HG02981 (cell line): ENCODE data around the gene NDUFAF2.
"Not testable (repeated sequence)": the region's sequence is repeated elsewhere in the genome, so short reads cannot be mapped to it uniquely, and the experiment has no call there.

Experiments used
- ATAC-seq: cut with Tn5 transposase; IDR thresholded peaks from one replicate; pipeline ENCODE4 v1.9.1; 2021; ENCODE audit warnings: mild to moderate bottlenecking, moderate library complexity; ENCODE audit not compliant: unreplicated experiment

The NDUFAF2 gene

GRCh38 chr5:60992871-60993270 is 47.9 kb downstream of the NDUFAF2 start:
- no peak for ATAC-seq

- no peak for ATAC-seq
Measured at GRCh38 chr5:60993425-60993824, 48.4 kb downstream of the NDUFAF2 start.

- ATAC-seq: no peak
Measured at GRCh38 chr5:60993875-60994571, 49.0 kb downstream of the NDUFAF2 start.

GRCh38 chr5:60996368-60996767 is 51.4 kb downstream of the NDUFAF2 start:
- no peak for ATAC-seq

- ATAC-seq: no peak
Measured at GRCh38 chr5:60997721-60998120, 52.7 kb downstream of the NDUFAF2 start.

GRCh38 chr5:61000887-61001286 is 55.9 kb downstream of the NDUFAF2 start:
- no peak for ATAC-seq

- no peak for ATAC-seq
Measured at GRCh38 chr5:61001647-61002046, 56.6 kb downstream of the NDUFAF2 start.

GRCh38 chr5:61002611-61003355 is 57.8 kb downstream of the NDUFAF2 start:
- no peak for ATAC-seq

- no peak for ATAC-seq
Measured at GRCh38 chr5:61004448-61004847, 59.4 kb downstream of the NDUFAF2 start.

- no peak for ATAC-seq
Measured at GRCh38 chr5:61009907-61010306, 64.9 kb downstream of the NDUFAF2 start.

GRCh38 chr5:61010467-61011454 is 65.8 kb downstream of the NDUFAF2 start:
- no peak for ATAC-seq

GRCh38 chr5:61018062-61018461 is 73.1 kb downstream of the NDUFAF2 start:
- ATAC-seq: no peak

GRCh38 chr5:61019642-61020041 is 74.6 kb downstream of the NDUFAF2 start:
- no peak for ATAC-seq

- ATAC-seq: no peak
Measured at GRCh38 chr5:61020415-61020814, 75.4 kb downstream of the NDUFAF2 start.

GRCh38 chr5:61023131-61023530 is 78.1 kb downstream of the NDUFAF2 start:
- ATAC-seq: no peak

- no peak for ATAC-seq
Measured at GRCh38 chr5:61026004-61026403, 81.0 kb downstream of the NDUFAF2 start.

- ATAC-seq: no peak
Measured at GRCh38 chr5:61028382-61028781, 83.4 kb downstream of the NDUFAF2 start.

GRCh38 chr5:61029456-61030162 is 84.6 kb downstream of the NDUFAF2 start:
- ATAC-seq: no peak

- no peak for ATAC-seq
Measured at GRCh38 chr5:61030163-61030482, 85.1 kb downstream of the NDUFAF2 start.

GRCh38 chr5:61031301-61031700 is 86.3 kb downstream of the NDUFAF2 start:
- not testable (repeated sequence) for ATAC-seq

GRCh38 chr5:61044545-61044944 is 99.5 kb downstream of the NDUFAF2 start:
- ATAC-seq: no peak
